Kidney tubule cell (primary cell): ENCODE data around the gene FBP1.
"Not testable (repeated sequence)": the region's sequence is repeated elsewhere in the genome, so short reads cannot be mapped to it uniquely, and the experiment has no call there.

Source experiments
- DNase-seq: peaks from one replicate; pipeline ENCODE4 v3.0.0-alpha.2; 2018; ENCODE audit warnings: low spot score

The FBP1 gene

DNA sequence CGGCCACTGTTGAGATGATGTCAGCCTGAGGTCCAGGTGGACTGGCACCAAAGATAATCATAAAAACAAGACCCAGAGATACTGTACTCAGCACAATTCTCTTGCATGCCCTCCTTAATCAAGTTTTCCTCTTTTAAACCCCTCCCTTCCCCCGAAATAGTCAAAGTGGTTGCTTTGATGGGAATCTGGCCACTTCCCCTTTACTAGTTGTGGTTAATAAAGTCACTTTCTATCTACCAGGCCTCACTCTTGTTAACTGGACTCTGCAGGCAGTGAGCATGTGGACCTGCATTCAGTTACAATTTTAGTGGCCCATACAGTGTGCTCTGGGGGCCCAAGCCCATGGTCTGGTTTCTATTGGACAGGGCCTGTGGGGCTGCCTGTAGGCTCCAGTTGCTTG lies 63.2 kb downstream of the FBP1 start:
- no peak for DNase-seq

DNA sequence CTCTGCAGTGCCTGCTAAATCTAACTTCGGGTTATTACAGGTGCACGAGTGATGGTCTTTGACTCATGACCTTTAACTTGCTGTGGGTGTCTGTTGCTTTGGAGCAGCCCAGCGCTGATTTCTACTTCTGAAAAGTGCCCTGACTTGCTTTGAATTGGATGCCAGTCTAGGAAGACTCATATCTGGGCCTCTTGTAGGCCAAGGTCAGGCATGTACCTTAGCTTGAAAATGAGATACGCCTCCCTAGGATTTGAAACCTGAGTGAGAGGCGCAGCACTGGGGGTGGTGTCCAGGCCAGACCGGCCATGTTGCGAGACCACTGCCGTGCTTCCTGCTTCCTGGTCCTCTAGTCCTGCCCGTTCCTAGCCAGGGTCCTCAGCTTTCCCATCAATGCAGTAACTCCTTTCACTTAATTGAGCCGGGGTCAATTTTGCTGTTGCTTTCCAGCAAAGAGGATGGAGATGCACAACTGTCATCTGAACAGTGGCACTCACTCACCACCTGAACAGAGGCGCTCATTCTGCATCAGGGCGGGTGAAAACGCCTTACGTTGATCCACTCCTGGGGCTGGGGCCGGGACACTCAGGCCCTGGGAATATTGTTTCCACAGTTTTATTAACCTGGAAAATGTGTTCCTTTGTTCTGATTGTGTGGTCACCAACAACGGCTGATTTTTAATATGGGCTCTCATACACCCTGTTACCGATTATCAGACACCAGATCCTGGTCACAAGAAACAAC lies 70.2 kb downstream of the FBP1 start:
- no peak for DNase-seq

DNA sequence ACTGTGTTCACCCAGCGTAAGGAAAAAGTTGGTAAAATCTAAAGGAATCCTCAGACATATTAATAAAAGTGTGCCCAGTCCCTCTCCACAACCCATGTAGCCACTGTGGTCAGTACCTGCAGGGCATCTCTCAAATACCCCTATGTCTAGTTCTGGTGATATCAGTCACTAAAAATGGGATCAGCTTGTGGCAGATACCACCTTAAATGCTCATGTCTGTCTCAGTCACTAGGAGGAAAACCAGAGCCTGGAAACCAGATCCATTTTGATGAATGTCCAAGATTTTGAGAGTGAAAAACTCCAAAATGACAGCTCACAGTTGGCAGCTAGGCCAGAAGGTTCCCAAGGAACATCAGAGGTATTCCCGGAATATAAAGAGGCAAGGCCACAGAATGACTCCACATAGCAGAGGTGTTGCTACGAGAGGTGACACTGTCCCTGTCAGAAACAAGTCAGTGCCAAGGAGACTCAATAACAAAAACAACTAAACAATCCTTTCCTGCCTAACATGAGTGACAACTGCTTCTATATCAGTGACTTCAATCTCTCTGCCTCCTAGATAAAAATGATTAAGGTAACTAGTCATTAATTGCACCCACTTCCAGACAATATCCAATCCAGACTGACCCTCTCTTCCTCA lies 70.9 kb downstream of the FBP1 start:
- no peak for DNase-seq

DNA sequence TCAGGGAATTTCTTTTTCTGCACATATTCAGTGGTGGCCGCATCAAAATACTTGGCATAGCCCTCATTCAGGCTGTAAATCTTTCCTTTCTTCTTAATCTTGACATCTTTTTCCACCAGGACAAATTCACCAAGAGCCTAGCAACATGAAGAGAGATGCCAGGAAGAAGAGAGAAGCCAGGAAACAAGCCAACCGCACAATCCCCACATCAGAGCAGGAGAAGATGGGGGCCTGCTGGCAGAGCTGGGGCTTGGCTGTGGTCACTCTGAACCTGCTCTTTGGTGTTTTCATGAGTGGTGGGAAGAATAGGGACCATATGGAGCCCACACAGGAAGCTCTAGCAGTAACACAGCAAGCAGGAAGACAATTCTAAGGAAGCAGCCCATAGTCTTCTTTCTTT lies 72.0 kb downstream of the FBP1 start:
- no peak for DNase-seq

DNA sequence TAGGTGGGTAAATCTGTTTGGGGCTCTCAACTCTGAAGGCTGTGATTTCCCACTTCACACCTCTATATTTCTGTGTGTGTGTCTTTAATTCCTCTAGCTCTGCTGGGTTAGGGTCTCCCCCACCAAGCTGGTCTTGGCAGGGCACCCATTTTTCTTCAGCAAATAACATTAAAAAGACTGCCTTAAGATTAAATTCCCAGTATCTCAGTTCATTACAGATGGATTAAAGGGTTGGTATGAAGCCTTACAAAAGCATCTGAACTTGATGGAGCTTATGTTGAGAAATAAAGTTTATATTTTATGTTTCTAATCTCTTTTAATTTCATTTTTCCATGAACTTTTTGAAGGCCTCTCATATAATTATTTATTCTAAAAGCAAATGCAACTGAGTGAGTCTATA lies 72.8 kb downstream of the FBP1 start:
- no peak for DNase-seq

DNA sequence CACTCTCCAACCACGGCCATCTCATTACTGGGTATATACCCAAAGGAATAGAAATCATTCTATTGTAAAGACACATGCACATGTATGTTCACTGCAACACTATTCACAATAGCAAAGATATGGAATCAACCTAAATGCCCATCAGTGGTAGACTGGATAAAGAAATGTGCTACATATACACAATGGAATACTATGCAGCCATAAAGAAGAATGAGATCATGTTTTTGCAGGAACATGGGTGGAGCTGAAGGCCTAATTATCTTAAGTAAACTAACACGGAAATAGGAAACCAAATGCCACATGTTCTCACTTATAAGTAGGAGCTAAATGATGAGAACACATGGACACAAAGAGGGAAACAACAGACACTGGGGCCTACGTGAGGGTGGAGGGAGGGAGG lies 75.0 kb downstream of the FBP1 start:
- DNase-seq = not testable (repeated sequence)

DNA sequence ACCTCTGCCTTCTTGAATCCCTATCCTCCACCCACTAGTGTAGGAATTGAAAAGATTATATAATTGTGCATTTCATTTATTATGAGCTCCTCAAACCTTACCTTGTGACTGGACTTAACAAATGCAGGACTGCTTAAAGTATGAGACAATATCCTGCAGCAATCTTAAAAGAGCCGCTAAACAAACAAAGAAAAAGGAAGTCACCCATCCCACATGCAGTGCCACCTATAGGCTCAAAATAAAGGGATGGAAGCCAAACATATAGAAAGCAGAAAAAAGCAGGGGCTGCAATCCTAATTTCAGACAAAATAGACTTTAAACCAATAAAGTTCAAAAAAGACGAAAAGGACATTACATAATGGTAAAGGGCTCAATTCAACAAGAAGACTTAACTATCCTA lies 75.8 kb downstream of the FBP1 start:
- no peak for DNase-seq

DNA sequence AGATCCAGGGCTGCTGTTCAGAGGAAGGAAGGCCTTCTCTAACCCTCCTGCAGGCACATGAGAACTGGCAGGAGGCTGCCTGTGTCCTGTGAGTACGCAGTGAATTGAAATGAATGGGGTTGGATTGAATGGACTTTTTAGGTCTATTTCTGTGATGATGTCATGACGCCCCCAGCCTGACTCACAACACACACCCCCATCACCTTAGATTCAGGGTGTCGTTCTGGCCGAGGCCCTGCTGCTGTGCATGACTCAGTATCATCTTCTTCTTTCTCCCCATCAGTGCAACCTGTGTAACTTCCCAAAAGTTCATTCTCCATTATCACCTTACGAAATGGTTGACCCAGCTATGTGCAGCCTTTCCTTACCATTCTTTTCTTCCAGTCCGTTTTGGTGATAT lies 79.1 kb downstream of the FBP1 start:
- no peak for DNase-seq

DNA sequence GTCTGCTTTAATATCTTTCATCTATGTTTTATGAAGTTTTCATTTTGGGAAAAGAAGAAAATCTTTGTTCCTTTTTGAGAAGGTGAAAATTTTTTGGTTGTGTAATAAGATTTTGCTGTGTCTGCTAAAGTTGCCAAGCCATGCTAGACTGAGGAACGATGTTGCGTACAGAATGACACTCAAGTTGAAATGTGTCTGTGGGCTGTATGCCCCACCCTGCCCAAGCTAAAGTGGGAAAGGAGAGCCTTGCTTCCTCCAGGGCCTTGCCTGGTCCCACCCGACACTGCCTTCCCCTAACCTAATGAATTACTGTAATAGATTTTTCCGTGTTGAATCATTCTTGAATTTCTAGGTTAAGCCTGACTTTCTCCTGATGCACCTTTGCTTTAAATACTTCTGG lies 81.9 kb downstream of the FBP1 start:
- DNase-seq = no peak

DNA sequence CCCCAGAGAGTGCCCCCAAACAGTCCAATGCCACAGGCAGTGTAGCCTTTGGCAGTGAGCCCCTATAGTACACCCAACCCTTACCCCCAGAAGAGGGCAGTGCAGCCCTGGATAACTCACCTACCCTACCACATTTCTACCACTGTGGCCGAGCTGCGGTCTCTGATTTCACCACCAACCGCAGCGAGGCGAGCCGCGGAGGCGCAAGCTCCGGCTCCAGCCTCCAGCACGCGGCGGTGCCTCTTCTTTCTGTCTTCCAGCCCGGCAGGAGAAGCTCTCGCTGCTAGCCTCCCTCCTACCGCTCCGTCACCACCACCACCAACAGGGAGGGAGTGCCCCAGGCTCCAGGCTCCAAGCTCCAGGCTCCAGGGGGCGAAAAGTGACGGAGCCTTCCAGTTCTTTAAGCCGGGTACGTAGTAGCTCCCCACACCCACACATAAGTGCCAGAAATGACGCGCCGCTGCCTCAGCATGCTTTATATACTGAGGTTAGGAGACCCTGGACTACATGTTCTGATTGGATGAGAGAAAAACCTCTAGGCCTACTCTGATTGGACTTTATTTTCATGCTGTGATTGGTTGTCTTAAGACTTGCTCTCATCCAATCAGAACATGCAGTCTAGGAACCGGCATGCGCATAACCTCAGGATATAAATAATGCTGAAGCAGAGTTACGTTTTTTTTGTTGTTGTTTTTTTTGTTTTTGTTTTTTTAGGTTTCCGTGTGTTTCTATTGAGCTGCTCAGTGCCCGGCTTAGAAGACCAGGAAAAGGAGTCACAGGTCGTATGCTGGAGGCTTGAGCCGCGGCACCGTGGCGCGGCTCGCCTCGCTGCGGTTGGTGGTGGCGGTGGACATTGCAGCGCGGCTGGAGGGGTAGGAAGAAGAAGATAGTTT lies 84.6 kb downstream of the FBP1 start, which contains the start of gene PCAT7:
TSS of gene PCAT7 (plus strand) at position 645 of the 893 bp plus-strand sequence.
- DNase-seq = peak; percentile 86

DNA sequence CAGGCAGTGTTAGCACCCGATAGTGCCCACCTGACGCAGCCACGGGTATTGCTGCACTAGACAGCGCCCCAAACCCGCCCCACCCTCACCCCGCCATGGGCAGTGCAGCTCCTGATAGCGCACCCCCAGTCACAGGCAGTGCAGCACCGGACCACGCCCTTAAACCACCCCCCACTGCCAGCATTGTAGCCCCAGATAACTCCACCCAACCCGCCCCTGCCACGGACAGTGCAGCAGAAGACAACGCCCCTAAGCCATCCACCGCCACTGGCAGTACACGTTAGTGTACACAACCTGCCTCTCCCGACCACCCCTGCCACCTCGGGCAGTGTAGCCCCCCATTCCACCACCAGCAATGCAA lies 85.3 kb downstream of the FBP1 start:
- DNase-seq = no peak
